Caco-2 (cell line): ENCODE measurements around the gene ENC1. TPM values are rescaled to one million over a fixed set of nuclear protein-coding genes. Genes with fewer than 3 reads are reported as not detected.
"Not testable (repeated sequence)": the region's sequence is repeated elsewhere in the genome, so short reads cannot be mapped to it uniquely, and the experiment has no call there.

ENCODE experiments used
- BruUV-seq: library from RNA; stranded (reverse); fragments of 400-500 nt; replicated peaks from 2 replicates; lab custom pipeline; 2021; lab: Mats Ljungman, UMichigan
- CTCF ChIA-PET: fragments of 300-600 bp; sonication (Branson Sonifier 250); formaldehyde crosslinking; loops from one replicate; lab custom pipeline; 2022; ENCODE audit warnings: antibody characterized with exemption; lab: Charles Lee
- POLR2A ChIA-PET: fragments of 300-600 bp; sonication (Branson Sonifier 250); formaldehyde crosslinking; loops from one replicate; lab custom pipeline; 2022; ENCODE audit warnings: antibody characterized with exemption; lab: Charles Lee
- DNase-seq, 2 experiments: peaks; one replicate each; pipeline versions ENCODE4 v3.0.0 to v3.0.0-alpha.2; 2020 to 2022
- H3K27me3 ChIP-seq: replicated peaks from 2 replicates; pipeline ENCODE4 v1.6.0; 2011; ENCODE audit warnings: low read length; ENCODE audit not compliant: control insufficient read depth, insufficient read depth
- H3K36me3 ChIP-seq: 2 replicates; pipeline ENCODE4 v1.5.1; 2011; ENCODE audit warnings: low read length; ENCODE audit not compliant: control insufficient read depth, insufficient read depth
- H3K4me1 ChIP-seq: fragments of 250-450 bp; sonication (Bioruptor Pico); 2 replicates; pipeline ENCODE4 v1.5.1; 2020; ENCODE audit warnings: mild to moderate bottlenecking
- H3K4me3 ChIP-seq: 2 replicates; pipeline ENCODE4 v1.5.1; 2011; ENCODE audit warnings: low read depth, mild to moderate bottlenecking, control low read depth, low read length
- H3K9me3 ChIP-seq: fragments of 250-450 bp; sonication (Bioruptor Pico); 2 replicates; pipeline ENCODE4 v1.5.1; 2020; ENCODE audit warnings: mild to moderate bottlenecking, moderate library complexity
- H3K27ac Mint-ChIP-seq: one replicate; pipeline ENCODE4 v1.8.0; 2022; ENCODE audit warnings: mixed read lengths; ENCODE audit not compliant: unreplicated experiment
- H3K27me3 Mint-ChIP-seq: one replicate; pipeline ENCODE4 v1.8.0; 2022; ENCODE audit warnings: mixed read lengths; ENCODE audit not compliant: insufficient read depth, unreplicated experiment
- H3K36me3 Mint-ChIP-seq: one replicate; pipeline ENCODE4 v1.8.0; 2022; ENCODE audit warnings: mild to moderate bottlenecking, mixed read lengths; ENCODE audit not compliant: insufficient read depth, unreplicated experiment
- H3K4me1 Mint-ChIP-seq: one replicate; pipeline ENCODE4 v1.8.0; 2022; ENCODE audit warnings: low read depth, mixed read lengths; ENCODE audit not compliant: unreplicated experiment
- H3K4me3 Mint-ChIP-seq: one replicate; pipeline ENCODE4 v1.8.0; 2022; ENCODE audit warnings: mild to moderate bottlenecking, moderate library complexity, mixed read lengths; ENCODE audit not compliant: unreplicated experiment
- H3K9me3 Mint-ChIP-seq: one replicate; pipeline ENCODE4 v1.8.0; 2022; ENCODE audit warnings: mixed read lengths; ENCODE audit not compliant: unreplicated experiment
- intact Hi-C: fragments of 100-400 bp; cut with micrococcal nuclease; formaldehyde crosslinking; loops from one replicate; pipeline ENCODE4 v1.10.0; 2022; ENCODE audit not compliant: unreplicated experiment
- total RNA-seq: library from RNA; stranded (reverse); gene quantifications from 2 replicates; pipeline ENCODE4 v1.2.3, GENCODE V29; 2022
- TF ChIP-seq, protein P1 (sequence below), 2 experiments: fragments of 200-600 bp in 1 of 2; IDR thresholded peaks; 1 replicate in 1 of 2; 2 replicates in 1 of 2; pipeline versions ENCODE4 v1.5.1 to v1.8.0; 2011 to 2022; ENCODE audit warnings: antibody characterized with exemption in 1 of 2, control low read depth in 1 of 2, inconsistent platforms in 1 of 2, low read depth in 1 of 2, low read length in 1 of 2, mild to moderate bottlenecking in 1 of 2, moderate library complexity in 1 of 2; ENCODE audit not compliant: insufficient read depth in 1 of 2, severe bottlenecking in 1 of 2, unreplicated experiment in 1 of 2

The ENC1 gene
- total RNA-seq, 1 experiment from 2014 or later: 92.7 TPM

- H3K36me3 ChIP-seq, H3K27ac Mint-ChIP-seq, H3K4me3 ChIP-seq, BruUV-seq, intact Hi-C loops, DNase-seq, H3K27me3 ChIP-seq, H3K9me3 ChIP-seq, CTCF ChIA-PET, H3K9me3 Mint-ChIP-seq, POLR2A ChIA-PET, H3K36me3 Mint-ChIP-seq, H3K27me3 Mint-ChIP-seq, H3K4me3 Mint-ChIP-seq, H3K4me1 ChIP-seq: not testable (repeated sequence)
- peaks cover 20% of the 10 kb centered on the region for H3K4me1 Mint-ChIP-seq
These were observed 37.6 kb upstream of the ENC1 start for GRCh38 chr5:74678123-74678522.

- not testable (repeated sequence) for H3K27ac Mint-ChIP-seq, H3K9me3 Mint-ChIP-seq
- peaks cover 13% of the 10 kb centered on the region for H3K4me1 Mint-ChIP-seq
These were observed 35.9 kb upstream of the ENC1 start for GRCh38 chr5:74676466-74676865.

GRCh38 chr5:74673011-74673790 is 32.7 kb upstream of the ENC1 start:
- no peaks in the 10 kb centered on the region for H3K27me3 Mint-ChIP-seq
- H3K4me1 Mint-ChIP-seq: peaks cover 18% of the 10 kb centered on the region
- BruUV-seq: no TSS peak
- TF ChIP-seq, protein P1, sequence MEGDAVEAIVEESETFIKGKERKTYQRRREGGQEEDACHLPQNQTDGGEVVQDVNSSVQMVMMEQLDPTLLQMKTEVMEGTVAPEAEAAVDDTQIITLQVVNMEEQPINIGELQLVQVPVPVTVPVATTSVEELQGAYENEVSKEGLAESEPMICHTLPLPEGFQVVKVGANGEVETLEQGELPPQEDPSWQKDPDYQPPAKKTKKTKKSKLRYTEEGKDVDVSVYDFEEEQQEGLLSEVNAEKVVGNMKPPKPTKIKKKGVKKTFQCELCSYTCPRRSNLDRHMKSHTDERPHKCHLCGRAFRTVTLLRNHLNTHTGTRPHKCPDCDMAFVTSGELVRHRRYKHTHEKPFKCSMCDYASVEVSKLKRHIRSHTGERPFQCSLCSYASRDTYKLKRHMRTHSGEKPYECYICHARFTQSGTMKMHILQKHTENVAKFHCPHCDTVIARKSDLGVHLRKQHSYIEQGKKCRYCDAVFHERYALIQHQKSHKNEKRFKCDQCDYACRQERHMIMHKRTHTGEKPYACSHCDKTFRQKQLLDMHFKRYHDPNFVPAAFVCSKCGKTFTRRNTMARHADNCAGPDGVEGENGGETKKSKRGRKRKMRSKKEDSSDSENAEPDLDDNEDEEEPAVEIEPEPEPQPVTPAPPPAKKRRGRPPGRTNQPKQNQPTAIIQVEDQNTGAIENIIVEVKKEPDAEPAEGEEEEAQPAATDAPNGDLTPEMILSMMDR (IDR thresholded peaks at IDR 0.05; ENCODE audit: insufficient read depth in 1 of 2, low read depth in 1 of 2, low read length in 1 of 2, severe bottlenecking in 1 of 2, unreplicated experiment in 1 of 2): peak; percentile 21 to 29
- no peak overlapping the region for H3K27ac Mint-ChIP-seq
- intact Hi-C loops: loop anchor here (1.0 to 2.0 kb wide), 3 partner anchors 230 to 592 kb away; no protein-coding TSS in a partner anchor
- DNase-seq: peak in 1 of 2 experiments; percentile 30
- no peak overlapping the region for H3K4me3 Mint-ChIP-seq
- Histone ChIP-seq H3K4me3 (no peak overlapping the region), H3K4me1 (no peaks in the 10 kb centered on the region; the same call in 1 of the 2 replicates), H3K36me3 (no peaks in the 10 kb centered on the region), H3K9me3 (no peaks in the 10 kb centered on the region; the same call in 1 of the 2 replicates), H3K27me3 (no peaks in the 10 kb centered on the region)
- ChIA-PET POLR2A (no interaction called here), CTCF (no interaction called here)
- H3K9me3 Mint-ChIP-seq: no peaks in the 10 kb centered on the region
- H3K36me3 Mint-ChIP-seq: no peaks in the 10 kb centered on the region

More at GRCh38 chr5:74676466-74676865, 35.9 kb upstream of the ENC1 start:
- H3K27me3 Mint-ChIP-seq, H3K36me3 Mint-ChIP-seq, BruUV-seq, intact Hi-C loops, H3K4me3 Mint-ChIP-seq, POLR2A ChIA-PET, H3K4me1 ChIP-seq, CTCF ChIA-PET, H3K36me3 ChIP-seq, H3K9me3 ChIP-seq, DNase-seq, H3K4me3 ChIP-seq, H3K27me3 ChIP-seq: not testable (repeated sequence)

DNA sequence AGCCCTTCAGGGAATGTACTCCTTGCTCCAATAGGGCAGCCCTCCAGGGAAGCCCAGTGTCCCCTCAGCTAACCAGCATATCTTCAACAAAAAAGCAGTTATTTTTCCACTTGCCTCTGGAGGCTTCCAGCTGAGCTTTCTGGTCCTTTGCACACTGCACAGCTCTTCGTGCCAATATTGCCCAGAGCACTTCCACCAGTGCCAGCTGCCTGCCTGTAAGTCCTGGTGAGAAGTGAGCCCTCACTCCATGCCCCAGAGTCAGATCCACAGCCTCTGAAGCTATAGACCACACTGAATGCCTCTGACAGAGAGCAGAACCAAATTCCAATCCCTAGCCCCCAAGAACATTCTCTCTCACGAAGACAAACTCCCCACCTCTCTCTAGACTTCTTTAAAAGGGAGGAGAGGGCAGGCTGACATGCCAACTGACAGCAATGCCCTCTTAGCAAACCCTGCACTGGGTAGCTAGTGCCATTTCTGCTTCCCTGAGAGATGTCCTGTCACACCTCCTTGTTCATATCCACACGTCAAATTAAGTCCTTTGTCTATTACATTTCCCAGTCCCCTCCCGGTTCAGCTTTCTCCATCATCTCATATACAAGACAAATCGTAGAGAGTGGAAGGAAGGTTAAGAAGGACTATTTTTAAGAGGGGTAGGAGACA is 31.8 kb upstream of the ENC1 start:
- no peak overlapping the region for H3K4me3 ChIP-seq
- Mint-ChIP-seq H3K36me3 (no peaks in the 10 kb centered on the region), H3K9me3 (no peaks in the 10 kb centered on the region), H3K27me3 (no peaks in the 10 kb centered on the region), H3K4me3 (no peak overlapping the region), H3K4me1 (peaks cover 18% of the 10 kb centered on the region), H3K27ac (no peak overlapping the region)
- CTCF ChIA-PET: no interaction called here
- BruUV-seq: no TSS peak
- no peak for DNase-seq
- TF ChIP-seq, protein P1 (IDR thresholded peaks at IDR 0.05; ENCODE audit: insufficient read depth in 1 of 2, low read depth in 1 of 2, low read length in 1 of 2, severe bottlenecking in 1 of 2, unreplicated experiment in 1 of 2): no peak
- H3K4me1 ChIP-seq: no peaks in the 10 kb centered on the region; the same call in 1 of the 2 replicates
- no peaks in the 10 kb centered on the region for H3K36me3 ChIP-seq
- no peaks in the 10 kb centered on the region for H3K27me3 ChIP-seq
- intact Hi-C loops: loop anchor here (2.0 kb wide), 2 partner anchors 272 to 592 kb away; no protein-coding TSS in a partner anchor
- POLR2A ChIA-PET: no interaction called here
- no peaks in the 10 kb centered on the region; the same call in 1 of the 2 replicates for H3K9me3 ChIP-seq
